Stomach (tissue), 4 donors: ENCODE data around the gene P2RX3.

ENCODE experiments used
- EP300 ChIP-seq: sonication (generic); formaldehyde crosslinking; IDR thresholded peaks from one replicate; pipeline ENCODE4 v1.6.1; 2017; ENCODE audit warnings: antibody characterized with exemption
- POLR2A ChIP-seq, 4 donors: fragments of 450-650 bp; IDR thresholded peaks; one replicate each; pipeline ENCODE4 v1.6.1; 2016; ENCODE audit warnings: antibody characterized with exemption in 4 of 4, control low read depth in 2 of 4, mild to moderate bottlenecking in 1 of 4, moderate library complexity in 1 of 4
- POLR2AphosphoS5 ChIP-seq, 3 donors: sonication (generic); formaldehyde crosslinking; IDR thresholded peaks; one replicate each; pipeline ENCODE4 v1.6.1; 2016; ENCODE audit warnings: antibody characterized with exemption in 3 of 3
- TF ChIP-seq, protein P1 (sequence below), 7 experiments: fragments of 450-650 bp in 4 of 7; fragments of 200-600 bp in 3 of 7; sonication (generic) in 3 of 7; IDR thresholded peaks; one replicate each; pipeline ENCODE4 v1.5.1; 2016 to 2019; ENCODE audit warnings: antibody characterized with exemption in 7 of 7, control low read depth in 2 of 7, mild to moderate bottlenecking in 1 of 7

GRCh38 chr11:57341250-57341808 is 3.2 kb downstream of the P2RX3 start:
- no peak for TF ChIP-seq POLR2AphosphoS5 (IDR thresholded peaks at IDR 0.05)
- TF ChIP-seq, protein P1, sequence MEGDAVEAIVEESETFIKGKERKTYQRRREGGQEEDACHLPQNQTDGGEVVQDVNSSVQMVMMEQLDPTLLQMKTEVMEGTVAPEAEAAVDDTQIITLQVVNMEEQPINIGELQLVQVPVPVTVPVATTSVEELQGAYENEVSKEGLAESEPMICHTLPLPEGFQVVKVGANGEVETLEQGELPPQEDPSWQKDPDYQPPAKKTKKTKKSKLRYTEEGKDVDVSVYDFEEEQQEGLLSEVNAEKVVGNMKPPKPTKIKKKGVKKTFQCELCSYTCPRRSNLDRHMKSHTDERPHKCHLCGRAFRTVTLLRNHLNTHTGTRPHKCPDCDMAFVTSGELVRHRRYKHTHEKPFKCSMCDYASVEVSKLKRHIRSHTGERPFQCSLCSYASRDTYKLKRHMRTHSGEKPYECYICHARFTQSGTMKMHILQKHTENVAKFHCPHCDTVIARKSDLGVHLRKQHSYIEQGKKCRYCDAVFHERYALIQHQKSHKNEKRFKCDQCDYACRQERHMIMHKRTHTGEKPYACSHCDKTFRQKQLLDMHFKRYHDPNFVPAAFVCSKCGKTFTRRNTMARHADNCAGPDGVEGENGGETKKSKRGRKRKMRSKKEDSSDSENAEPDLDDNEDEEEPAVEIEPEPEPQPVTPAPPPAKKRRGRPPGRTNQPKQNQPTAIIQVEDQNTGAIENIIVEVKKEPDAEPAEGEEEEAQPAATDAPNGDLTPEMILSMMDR (IDR thresholded peaks at IDR 0.05) = no peak
- TF ChIP-seq POLR2A (IDR thresholded peaks at IDR 0.05) = no peak
- TF ChIP-seq EP300 = no peak
